ENCODE data around the gene PATJ. TPM values are rescaled to one million over a fixed set of nuclear protein-coding genes. Genes with fewer than 3 reads are reported as not detected.

The PATJ gene
- total RNA-seq, 1 donor from 2014 or later, result 10.7 TPM

DNA sequence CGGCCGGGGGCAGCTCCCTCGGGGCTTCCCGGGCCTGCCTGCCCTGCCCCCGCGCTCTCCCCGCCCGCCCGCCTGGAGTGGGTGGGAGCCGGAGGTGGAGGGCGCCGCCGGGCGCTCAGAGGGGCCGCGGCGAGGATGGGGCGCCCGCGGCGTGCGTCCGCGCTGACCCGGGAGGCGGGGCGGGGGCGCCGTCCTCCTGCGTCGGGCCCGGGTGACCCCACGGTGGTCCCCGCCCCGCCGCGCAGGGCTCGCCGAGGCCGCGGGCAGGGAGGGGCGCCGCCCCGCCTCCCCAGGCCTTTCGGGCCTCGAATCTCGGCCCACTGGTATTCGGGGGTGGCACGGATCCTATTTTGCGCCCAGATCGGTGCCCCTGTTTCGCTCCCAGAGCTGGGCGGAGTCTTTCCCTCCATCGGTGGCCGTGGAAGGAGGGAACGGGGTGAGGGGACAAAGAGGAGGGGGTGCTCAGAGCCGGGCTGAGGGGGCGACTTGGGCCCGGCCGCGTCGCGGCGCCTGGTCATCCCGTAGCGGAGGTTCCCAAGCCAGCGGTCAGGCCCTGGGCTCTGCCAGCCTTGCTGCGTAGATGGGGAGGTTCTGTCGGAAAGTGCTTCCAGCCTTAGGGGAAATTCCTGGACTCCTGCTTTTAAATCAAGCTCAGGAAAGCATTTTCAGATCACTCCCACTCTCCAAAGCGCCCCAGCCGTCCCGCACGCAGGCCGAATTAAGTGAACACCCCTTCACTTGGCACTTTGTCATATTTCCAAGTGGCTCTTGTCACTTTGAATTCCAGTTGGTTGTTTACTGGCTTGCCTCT is 545 bp downstream of the PATJ start:
- TF ChIP-seq, protein P1, sequence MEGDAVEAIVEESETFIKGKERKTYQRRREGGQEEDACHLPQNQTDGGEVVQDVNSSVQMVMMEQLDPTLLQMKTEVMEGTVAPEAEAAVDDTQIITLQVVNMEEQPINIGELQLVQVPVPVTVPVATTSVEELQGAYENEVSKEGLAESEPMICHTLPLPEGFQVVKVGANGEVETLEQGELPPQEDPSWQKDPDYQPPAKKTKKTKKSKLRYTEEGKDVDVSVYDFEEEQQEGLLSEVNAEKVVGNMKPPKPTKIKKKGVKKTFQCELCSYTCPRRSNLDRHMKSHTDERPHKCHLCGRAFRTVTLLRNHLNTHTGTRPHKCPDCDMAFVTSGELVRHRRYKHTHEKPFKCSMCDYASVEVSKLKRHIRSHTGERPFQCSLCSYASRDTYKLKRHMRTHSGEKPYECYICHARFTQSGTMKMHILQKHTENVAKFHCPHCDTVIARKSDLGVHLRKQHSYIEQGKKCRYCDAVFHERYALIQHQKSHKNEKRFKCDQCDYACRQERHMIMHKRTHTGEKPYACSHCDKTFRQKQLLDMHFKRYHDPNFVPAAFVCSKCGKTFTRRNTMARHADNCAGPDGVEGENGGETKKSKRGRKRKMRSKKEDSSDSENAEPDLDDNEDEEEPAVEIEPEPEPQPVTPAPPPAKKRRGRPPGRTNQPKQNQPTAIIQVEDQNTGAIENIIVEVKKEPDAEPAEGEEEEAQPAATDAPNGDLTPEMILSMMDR (IDR thresholded peaks at IDR 0.05), result no peak
- Mint-ChIP-seq H3K27ac (ENCODE audit: unreplicated experiment) (peak overlapping the region; percentile 90), H3K4me1 (ENCODE audit: low read depth) (peaks cover 39% of the 10 kb centered on the region), H3K27me3 (ENCODE audit: low read depth) (no peaks in the 10 kb centered on the region), H3K36me3 (ENCODE audit: low read depth) (no peaks in the 10 kb centered on the region), H3K4me3 (ENCODE audit: unreplicated experiment) (peak overlapping the region; percentile 77), H3K9me3 (ENCODE audit: low read depth) (no peaks in the 10 kb centered on the region)
- DNase-seq (ENCODE audit: low spot score), result no peak

DNA sequence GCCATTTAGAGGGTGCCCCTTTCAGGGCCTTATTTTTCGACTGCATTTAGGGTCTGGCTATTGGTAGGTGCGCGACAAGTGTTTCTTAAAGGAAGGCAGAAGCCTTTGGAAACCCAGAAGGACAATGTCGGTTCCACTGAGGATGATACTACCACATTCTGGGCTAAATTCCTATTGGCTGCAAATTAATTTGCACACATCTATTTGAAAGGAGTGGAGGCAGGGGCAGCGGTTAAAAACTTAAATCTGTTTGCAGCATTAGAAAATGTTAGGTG is 1.1 kb downstream of the PATJ start:
- Mint-ChIP-seq H3K27ac (ENCODE audit: unreplicated experiment) (peak overlapping the region; percentile 90), H3K4me1 (ENCODE audit: low read depth) (peaks cover 39% of the 10 kb centered on the region), H3K4me3 (ENCODE audit: unreplicated experiment) (peak overlapping the region; percentile 77), H3K9me3 (ENCODE audit: low read depth) (no peaks in the 10 kb centered on the region), H3K27me3 (ENCODE audit: low read depth) (no peaks in the 10 kb centered on the region), H3K36me3 (ENCODE audit: low read depth) (no peaks in the 10 kb centered on the region)
- DNase-seq (ENCODE audit: low spot score), result no peak
- TF ChIP-seq, protein P1 (IDR thresholded peaks at IDR 0.05), result no peak

DNA sequence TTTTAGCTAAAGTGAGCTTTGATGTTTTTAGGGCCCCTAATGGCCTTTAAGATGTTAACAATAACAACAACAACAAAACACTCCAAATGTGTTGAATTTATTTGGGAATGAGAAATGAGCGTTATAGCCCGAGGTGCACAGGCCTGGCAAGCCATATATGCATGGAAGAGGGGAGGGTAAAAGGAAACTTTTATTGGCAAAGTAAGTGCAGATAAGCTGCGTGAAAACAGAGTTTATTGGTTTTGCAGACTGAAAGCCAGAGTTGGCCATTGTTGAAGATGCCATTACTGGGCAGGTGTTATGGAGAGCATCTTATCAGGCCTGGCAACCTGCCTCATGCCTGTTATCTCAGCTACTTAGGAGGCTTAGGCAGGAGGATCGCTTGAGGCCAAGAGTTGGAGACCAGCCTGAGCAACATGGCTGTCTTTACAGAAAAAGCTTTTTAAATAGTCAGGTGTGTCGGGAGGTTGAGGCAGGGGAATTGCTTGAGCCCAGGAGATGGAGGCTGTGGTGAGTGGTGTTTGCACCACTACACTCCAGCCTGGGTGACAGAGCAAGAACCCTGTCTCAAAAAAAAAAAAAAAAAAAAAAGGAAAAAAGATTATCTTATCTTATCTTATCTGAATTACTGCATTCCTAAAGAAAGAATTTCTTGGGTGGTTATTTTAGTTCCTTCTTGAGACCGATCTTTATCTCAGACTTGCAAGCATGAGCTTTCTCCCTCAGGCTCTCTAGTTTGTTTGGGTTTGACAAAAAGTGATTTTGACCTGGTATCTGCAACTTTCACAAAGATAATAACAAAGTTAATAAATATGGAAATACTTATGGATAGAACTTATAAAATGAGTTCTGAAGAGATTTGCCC is 1.7 kb downstream of the PATJ start:
- TF ChIP-seq, protein P1 (IDR thresholded peaks at IDR 0.05), result no peak
- Mint-ChIP-seq H3K27me3 (ENCODE audit: low read depth) (no peaks in the 10 kb centered on the region), H3K4me3 (ENCODE audit: unreplicated experiment) (peak overlapping the region; percentile 77), H3K4me1 (ENCODE audit: low read depth) (peaks cover 39% of the 10 kb centered on the region), H3K27ac (ENCODE audit: unreplicated experiment) (peak overlapping the region; percentile 90), H3K9me3 (ENCODE audit: low read depth) (no peaks in the 10 kb centered on the region), H3K36me3 (ENCODE audit: low read depth) (no peaks in the 10 kb centered on the region)
- DNase-seq (ENCODE audit: low spot score), result no peak

DNA sequence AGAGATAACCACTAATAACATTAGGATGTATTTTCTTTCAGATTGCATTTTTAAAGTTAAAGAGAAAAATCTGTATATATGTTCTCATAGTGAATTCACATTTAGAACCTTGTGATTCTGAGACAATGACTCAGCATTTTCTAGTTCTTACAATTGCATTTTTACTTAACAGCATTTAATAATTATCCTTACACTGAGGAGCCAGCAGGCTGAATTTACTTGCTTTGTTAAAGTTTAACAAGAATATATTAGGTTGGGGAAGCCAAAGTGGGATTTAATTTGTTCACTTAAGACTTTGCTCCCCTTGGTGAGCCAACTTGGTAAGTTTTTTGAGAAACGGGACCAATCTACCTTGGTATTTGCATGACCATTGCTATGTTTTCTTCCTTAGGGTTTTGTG is 4.5 kb downstream of the PATJ start:
- Mint-ChIP-seq H3K27ac (ENCODE audit: unreplicated experiment) (peak overlapping the region; percentile 73), H3K4me3 (ENCODE audit: unreplicated experiment) (no peak overlapping the region)

DNA sequence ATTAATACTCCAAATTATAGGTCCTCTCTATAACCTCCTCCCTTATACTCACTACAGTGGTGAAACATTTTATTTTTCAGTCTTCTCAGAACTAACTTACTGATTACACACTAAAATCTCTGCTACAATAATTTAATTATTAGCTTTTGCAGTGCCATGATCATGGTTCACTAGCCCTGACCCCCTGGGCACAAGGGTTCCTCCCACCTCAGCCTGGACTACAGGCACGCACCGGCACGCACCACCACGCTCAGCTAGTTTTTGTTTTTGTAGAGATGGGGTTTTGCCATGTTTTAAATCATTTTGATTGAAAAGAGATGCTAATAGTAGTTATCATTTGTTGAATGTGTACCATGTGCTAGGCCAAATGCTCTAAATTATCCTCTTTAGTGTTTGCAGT is 6.3 kb downstream of the PATJ start:
- no peak for DNase-seq (ENCODE audit: low spot score)
- Mint-ChIP-seq H3K36me3 (ENCODE audit: low read depth) (no peaks in the 10 kb centered on the region), H3K4me3 (ENCODE audit: unreplicated experiment) (no peak overlapping the region), H3K4me1 (ENCODE audit: low read depth) (peaks cover 26% of the 10 kb centered on the region), H3K27me3 (ENCODE audit: low read depth) (no peaks in the 10 kb centered on the region), H3K9me3 (ENCODE audit: low read depth) (no peaks in the 10 kb centered on the region), H3K27ac (ENCODE audit: unreplicated experiment) (no peak overlapping the region)
- TF ChIP-seq, protein P1 (IDR thresholded peaks at IDR 0.05), result no peak

More for the DNA sequence above, 4.5 kb downstream of the PATJ start:
- Mint-ChIP-seq H3K36me3 (ENCODE audit: low read depth) (no peaks in the 10 kb centered on the region), H3K9me3 (ENCODE audit: low read depth) (no peaks in the 10 kb centered on the region), H3K4me1 (ENCODE audit: low read depth) (peaks cover 33% of the 10 kb centered on the region), H3K27me3 (ENCODE audit: low read depth) (no peaks in the 10 kb centered on the region)
- TF ChIP-seq, protein P1 (IDR thresholded peaks at IDR 0.05), result no peak
- no peak for DNase-seq (ENCODE audit: low spot score)
